Activated CD8-positive, alpha-beta memory T cell treated with anti-CD3 and anti-CD28 coated beads, Interleukin-2, amount 50 U/mL, for 1 hour (primary cell): ENCODE data around the gene CLMN.

Source experiments
- DNase-seq: peaks from one replicate; pipeline ENCODE4 v3.0.0-alpha.2; 2020; ENCODE audit errors: extremely low read depth

The CLMN gene

GRCh38 chr14:95320955-95321600 is 1.4 kb upstream of the CLMN start:
- no peak for DNase-seq

GRCh38 chr14:95320078-95320895 is 579 bp upstream of the CLMN start:
- DNase-seq = no peak

- DNase-seq = no peak
Measured at GRCh38 chr14:95318399-95319311, 1.1 kb downstream of the CLMN start.

- no peak for DNase-seq
Measured at GRCh38 chr14:95317817-95318343, 1.8 kb downstream of the CLMN start.

GRCh38 chr14:95316821-95317220 is 2.9 kb downstream of the CLMN start:
- DNase-seq = no peak

GRCh38 chr14:95315579-95315978 is 4.1 kb downstream of the CLMN start:
- no peak for DNase-seq

GRCh38 chr14:95315156-95315555 is 4.6 kb downstream of the CLMN start:
- no peak for DNase-seq

GRCh38 chr14:95314609-95315008 is 5.1 kb downstream of the CLMN start:
- DNase-seq = no peak

GRCh38 chr14:95313707-95314106 is 6.0 kb downstream of the CLMN start:
- DNase-seq = no peak

- DNase-seq = no peak
Measured at GRCh38 chr14:95313190-95313589, 6.5 kb downstream of the CLMN start.

GRCh38 chr14:95312311-95312710 is 7.4 kb downstream of the CLMN start:
- no peak for DNase-seq

- DNase-seq = no peak
Measured at GRCh38 chr14:95311752-95312151, 8.0 kb downstream of the CLMN start.

GRCh38 chr14:95310635-95311380 is 8.9 kb downstream of the CLMN start:
- no peak for DNase-seq

- DNase-seq = no peak
Measured at GRCh38 chr14:95309261-95310051, 10.3 kb downstream of the CLMN start.

GRCh38 chr14:95308073-95308472 is 11.6 kb downstream of the CLMN start:
- DNase-seq = no peak

- DNase-seq = no peak
Measured at GRCh38 chr14:95307402-95308041, 12.2 kb downstream of the CLMN start.

- DNase-seq = no peak
Measured at GRCh38 chr14:95305940-95306339, 13.8 kb downstream of the CLMN start.

GRCh38 chr14:95305145-95305544 is 14.6 kb downstream of the CLMN start:
- DNase-seq = no peak

GRCh38 chr14:95304342-95304741 is 15.4 kb downstream of the CLMN start:
- DNase-seq = no peak

- no peak for DNase-seq
Measured at GRCh38 chr14:95303552-95303951, 16.2 kb downstream of the CLMN start.
